Activated CD8-positive, alpha-beta memory T cell treated with anti-CD3 and anti-CD28 coated beads for 24 hours (primary cell): ENCODE measurements around the gene AOPEP.

Source experiments
- DNase-seq: peaks from one replicate; pipeline ENCODE4 v3.0.0-alpha.2; 2020

Gene AOPEP

GRCh38 chr9:94979904-94980507, 253.5 kb downstream of the AOPEP start:
- DNase-seq: no peak

DNA sequence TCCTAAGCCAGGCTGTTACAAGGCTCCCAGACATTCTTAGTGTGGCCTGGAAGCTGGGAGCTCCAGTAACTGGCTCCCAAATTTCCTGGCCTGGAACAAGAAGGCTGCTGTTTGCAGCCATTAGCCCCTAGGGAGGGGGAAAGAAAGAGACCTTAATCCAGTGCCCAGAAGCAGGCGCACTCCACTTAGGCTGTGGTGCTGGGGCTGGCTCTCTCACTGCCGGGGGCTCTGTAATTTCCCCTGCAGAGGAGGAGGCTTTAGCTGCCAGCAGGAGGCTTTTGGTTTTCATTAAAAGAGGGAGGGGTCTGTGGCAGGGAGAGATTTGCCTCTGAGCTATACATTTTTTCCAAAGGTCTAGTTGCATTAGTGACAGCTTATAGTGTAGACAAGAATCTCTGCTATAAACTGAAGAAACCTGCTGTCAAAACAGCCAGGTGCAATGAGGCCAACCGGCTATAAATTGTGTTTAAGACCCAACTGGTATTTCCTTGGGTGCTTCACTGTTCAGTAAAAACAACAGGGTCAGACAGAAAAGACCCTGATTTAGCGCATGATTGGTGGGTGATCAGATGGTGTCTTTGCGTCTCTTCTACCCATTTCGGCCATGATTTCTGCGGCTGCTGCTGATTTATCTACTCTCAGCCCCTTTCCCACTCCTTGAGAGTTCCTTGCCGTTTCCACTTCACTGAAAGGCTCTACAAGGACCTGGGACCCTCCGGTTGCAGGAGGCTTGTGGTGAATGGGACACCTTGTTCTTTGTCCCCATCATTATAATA, 254.6 kb downstream of the AOPEP start:
- no peak for DNase-seq

DNA sequence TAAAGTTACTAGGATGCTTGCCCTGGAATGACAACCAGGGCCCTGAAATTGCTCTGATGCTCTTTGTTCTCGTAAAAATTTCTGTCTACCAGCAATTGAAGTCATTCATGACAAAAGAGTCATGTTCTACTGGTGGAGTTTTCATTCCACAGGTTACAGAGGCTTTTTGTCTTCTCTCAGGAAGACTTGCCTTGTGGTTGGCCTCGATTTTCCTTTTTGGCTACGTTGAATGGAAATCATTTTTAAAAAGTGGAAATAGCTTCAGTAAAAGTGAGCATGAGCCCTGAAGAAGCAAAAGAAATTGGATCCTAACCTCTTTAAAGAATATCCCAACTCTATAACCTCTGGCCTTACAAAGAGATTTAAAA, 255.2 kb downstream of the AOPEP start:
- no peak for DNase-seq

DNA sequence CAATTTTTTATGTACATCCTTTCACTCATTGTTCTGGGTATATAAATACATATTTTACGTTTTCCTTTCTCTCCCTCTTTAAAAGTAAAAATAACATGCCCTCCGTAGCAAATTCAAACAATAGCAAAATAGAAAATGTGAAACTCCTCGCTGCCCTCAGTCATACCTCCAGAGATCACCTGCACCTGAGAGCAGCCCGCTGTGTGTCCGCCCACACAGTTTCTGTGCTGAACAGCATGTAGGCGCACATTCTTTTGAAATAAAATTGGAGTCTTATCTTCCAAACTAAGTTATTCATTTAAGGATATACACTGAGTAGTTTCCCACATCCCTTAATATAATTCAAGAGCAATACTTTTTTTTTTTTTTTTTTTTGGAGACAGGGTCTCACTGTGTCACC, 255.7 kb downstream of the AOPEP start:
- no peak for DNase-seq

DNA sequence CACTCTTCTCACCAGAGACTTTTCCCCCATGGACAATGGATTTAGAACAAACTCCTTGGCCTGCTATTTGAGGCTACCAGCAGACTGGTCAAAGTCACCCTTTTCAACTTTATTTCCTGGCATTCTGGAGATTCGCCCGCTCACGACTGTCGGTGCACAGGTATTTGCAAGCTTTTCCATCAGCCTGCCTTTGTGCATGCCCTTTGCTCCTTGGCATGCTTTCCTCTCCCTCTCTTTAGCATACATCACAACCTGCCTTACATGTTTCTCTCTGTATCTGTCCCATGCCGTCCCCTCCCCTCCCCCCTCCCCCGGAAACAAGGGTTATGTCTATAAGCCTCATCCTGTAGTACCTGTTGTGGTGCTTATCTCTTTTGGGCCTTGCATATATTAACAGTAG, 257.1 kb downstream of the AOPEP start:
- DNase-seq: no peak

- no peak for DNase-seq
Observed at GRCh38 chr9:94984891-94985476, 258.5 kb downstream of the AOPEP start.

GRCh38 chr9:94985649-94986048, 259.1 kb downstream of the AOPEP start:
- no peak for DNase-seq

GRCh38 chr9:94987731-94988130, 261.2 kb downstream of the AOPEP start:
- DNase-seq: no peak

GRCh38 chr9:94990897-94991561, 264.5 kb downstream of the AOPEP start:
- DNase-seq: no peak

DNA sequence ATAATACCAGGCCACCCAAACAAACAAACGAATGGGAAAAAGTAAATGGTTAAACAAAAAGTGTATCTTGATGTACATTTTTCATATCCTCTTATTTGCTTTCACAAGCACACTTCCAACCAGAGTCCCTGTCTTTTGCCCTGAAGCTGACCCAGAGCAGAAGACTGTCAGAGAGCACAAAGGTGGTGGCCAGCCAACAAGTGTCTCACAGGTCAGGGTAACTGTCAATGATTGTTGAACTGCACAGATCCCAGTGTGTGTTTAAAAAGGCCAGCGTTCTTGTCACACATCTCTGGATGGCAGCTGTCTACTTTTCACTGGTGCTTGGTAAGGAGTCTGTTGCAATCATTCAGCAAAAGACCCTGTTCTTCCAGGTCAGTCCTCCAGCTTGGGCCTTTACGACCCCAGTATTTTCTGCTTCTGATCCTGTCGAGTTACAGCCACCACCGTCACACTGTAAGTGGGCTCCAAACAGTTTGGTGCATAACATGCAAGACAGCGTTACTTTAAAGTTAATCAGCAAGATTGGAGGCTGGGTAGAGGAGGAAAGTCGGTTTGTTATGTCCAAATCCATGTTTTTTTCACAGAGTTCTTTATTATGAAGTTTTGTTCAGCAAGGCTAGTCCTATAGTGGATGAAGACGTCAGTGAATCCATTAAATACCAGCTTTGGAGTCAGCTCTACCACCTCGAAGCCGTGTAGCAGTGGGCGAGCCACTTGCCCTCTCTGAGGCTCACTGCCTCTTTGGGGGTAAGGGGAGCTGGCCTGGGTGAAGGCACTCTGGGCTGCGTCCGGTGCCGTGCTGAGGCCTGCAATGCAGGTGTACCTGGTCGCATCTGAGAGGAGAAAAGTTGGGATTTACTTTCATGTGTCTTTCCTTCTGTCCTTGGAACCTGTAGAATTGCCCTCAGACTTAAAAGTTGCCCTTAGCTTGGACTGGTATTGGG, 265.7 kb downstream of the AOPEP start:
- DNase-seq: no peak

- no peak for DNase-seq
Observed at GRCh38 chr9:94993160-94993820, 266.8 kb downstream of the AOPEP start.

DNA sequence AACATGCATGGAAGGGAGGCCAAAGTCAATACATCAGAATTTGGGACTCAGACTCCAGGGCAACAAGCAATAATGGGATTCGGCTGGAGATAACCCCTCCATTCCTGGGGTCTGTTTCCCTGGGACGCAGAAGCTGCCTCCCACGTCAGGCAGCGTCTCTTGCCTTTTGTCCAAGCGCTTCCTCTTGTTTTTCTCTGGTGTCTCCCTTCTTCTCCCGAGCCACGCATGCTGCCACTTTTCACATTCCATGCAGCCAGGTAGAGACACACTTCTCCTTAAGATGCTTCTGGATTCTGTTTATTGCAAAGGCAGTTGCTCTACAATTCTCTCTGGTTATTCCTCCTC, 267.3 kb downstream of the AOPEP start:
- no peak for DNase-seq

DNA sequence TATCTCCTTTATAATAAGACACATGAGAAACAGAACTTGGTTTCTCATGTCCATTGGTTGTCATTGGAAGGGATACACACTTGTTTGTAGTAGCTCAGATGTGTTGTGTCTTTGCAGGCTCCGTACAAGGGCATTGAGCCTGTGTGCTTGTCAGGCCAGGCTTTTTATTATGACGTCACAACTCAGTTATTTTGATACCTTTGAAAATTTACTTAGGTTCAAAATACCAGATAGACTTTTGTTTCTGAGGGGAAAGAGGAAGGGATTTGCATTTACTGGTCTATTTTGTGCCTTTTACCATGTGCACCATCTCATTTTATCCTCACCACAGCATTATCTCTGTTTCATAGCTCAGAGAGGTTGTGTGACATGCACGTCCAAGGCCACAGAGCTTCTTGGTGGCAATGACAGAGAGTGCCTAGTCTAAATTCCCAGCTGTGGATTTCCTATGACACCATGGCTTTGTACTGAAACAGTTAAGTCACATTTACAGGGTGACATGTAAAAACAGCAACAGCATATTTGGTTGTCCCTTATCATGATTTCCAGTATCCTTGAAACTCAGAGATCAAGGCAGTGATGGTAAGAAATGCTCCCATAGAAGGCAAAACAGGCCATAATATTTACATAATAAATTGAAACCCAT, 268.7 kb downstream of the AOPEP start:
- no peak for DNase-seq

DNA sequence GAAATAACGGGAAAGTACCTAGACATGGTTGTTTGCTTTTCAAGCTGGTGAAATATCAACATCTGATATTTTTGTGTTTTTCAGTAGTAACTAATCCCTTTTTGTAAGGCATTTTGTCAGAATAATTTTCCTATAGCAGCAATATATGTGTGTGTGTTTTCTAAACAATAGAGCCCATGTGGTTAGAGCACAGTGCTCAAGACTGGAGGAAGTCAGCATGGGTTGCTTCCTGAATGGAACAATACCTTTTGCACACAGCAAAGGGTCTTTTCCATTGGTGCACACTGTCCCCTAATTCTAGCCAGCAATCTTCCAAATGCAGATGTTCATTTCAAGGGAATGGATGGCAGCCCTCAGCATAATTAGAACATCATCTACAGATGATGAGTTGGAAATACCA, 270.1 kb downstream of the AOPEP start:
- DNase-seq: no peak

DNA sequence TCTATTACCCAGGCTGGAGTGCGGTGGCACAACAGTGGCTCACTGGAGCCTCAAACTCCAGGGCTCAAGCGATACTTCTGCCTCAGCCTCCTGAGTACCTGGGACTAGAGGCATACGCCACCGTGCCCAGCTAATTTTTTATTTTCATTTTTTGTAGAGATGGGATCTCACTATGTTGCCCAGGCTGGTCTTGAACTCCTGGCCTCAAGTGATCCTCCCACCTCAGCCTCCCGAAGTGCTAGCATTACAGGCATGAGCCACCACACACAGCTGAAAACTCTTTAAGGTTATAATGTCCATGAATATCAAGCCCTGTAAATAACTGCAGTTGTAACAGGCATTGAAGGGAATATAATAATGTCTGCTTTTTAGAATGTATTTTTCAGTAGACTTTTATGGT, 271.2 kb downstream of the AOPEP start:
- DNase-seq: no peak

DNA sequence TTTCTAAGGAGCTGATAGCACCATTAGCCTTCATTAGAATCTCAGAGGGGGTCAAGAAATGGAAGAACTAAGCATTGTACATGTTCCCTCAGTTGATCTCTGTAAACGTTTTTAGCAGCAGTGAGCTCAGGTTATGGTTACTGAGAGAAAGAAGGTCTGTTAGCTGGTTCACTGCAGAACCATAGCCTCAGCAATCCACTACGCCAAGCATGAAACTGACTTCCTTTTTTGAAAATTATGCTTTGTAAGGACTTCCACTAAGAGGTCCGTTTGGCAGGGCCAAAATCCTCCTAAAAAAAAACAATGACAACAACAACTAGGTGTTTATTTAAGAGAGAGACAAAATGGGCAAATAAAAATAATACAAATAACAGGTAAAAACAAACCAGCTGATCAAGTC, 273.3 kb downstream of the AOPEP start:
- DNase-seq: no peak

DNA sequence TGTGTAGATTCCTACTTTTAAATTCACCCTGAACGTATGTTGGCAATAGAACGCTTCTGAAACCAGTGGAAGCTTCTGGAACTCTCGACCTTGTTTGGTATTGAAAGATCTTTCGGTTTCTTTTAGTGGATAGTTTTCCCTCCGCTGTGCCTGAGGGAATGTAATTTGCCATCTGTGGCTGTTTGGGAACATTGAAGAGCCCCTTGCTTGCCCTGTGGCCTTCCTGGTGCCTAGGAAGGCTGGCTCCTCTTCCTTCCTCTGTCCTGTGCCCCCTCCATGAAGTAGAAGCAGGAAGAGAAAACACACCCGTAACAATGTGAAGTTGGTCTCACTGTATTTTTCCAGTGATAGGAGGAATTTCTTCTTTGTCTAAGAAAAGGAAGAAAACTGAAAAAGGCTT, 274.3 kb downstream of the AOPEP start:
- DNase-seq: no peak

- DNase-seq: no peak
Observed at GRCh38 chr9:95001720-95002119, 275.2 kb downstream of the AOPEP start.

DNA sequence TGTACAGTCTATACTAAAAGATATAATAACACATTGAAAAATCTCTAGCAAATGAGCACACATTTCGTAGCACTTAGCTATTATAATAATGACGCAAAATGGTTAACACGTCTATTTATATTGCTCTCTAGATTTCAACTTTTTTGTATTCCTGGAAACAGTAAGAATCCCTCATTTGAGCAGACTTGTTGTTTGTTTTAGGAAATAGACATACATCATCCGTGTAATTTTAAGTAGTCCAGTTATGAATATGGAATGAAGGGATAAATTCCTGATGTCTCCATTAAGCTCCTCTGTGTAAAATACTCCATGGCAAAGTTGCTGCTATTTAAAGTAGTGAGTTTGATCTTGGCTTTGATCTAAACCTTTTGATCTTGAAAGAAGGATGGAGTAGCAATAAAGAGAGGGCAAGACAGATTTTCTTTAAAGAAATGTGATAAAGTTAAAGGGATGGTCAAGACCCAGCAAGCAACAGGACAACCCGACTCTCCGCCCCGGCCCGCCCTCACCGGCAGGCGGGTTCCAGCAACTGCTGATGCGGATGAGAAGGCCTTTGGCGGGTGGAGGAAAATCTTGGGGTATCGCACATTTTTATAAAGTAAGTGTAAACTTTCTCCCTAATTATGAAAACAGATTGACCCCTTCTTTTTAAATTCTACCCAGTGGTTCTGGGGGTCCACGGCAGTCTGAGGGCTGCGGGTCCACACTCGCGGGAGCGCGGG, 277.4 kb downstream of the AOPEP start:
- DNase-seq: peak; percentile 59

DNA sequence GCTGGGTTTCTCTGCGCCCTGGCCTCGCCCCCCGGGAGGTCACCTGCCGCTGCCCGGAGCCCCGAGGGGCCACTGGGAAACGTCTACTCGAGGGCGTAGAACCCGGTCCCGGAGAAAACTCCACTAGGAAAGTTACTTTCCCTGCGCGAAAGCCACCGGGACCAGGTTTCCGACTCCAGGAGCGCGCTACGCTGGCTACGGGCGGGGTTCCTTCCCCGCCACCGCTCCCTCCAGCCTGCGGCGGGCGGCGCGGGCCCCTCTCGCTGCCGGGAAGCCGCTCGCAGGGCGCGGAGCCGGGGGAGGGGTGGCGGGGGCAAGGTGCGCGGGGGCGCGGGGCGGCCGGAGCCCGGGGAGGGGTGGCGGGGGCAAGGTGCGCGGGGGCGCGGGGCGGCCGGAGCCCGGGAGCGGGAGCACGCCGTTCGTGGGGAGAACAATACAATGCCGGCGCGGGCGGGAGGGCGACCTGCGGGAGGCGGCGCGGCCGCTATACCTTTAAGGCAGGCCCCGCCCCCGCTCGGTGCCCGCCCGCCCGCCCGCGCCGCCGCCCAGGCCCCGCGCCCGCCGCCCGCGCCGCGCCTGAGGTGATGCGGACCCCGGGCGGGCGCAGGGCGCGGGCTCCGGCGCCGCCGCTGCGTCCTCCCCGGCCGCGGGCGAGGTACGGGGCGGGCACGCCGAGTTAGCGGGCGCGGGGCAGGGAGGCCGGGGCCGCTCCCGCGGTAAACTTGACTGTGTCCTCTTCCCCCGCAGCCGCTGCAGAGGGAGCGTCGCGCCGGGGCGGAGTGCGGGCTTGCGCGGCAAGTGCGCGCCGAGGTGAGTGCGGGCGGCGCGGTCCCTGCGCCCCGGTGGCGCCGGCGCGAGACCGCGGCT, 278.1 kb downstream of the AOPEP start:
- peak; percentile 67 for DNase-seq
